GM19467 (cell line): ENCODE data around the gene ST6GAL2.

ENCODE experiments used
- ATAC-seq: cut with Tn5 transposase; IDR thresholded peaks from one replicate; pipeline ENCODE4 v1.9.1; 2021; ENCODE audit warnings: mild to moderate bottlenecking, moderate library complexity; ENCODE audit not compliant: unreplicated experiment

The ST6GAL2 gene

DNA sequence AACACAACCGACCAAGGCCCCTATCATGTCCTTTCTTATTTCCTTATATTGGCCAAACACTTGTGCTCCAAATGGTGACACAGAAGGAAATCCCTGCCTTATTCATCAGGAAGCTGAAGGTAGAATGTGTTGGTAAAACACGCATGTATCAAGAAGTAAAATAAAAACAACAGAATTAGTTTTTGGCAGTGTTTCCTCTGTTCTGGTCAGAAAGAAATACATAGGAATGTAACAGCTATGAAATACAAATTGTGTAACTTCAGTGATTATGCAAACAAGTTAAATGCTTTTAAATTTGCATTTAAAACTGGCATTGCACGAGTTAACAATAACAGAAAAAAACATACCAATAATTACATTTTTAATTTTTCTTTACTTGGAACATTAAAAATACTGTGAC is 19.3 kb downstream of the ST6GAL2 start:
- no peak for ATAC-seq

DNA sequence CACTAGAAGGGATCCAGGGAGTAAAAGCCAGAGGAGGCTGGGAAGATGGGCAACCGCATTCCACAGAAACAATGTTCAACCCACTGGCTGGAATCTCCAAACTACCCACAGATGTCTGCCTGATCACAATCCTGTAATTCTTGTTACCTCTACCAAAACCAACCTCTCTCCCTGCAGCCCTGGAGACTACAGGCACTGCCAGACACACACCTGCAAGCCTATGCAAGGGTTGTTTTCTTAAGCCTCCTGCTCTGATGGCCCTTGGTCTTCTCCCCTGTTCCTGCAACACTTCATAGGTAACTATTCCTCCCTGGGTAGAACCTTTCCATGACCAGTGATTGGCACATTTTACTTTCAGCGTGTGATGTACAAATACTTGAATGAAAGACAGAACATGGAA is 21.9 kb downstream of the ST6GAL2 start:
- ATAC-seq = no peak

DNA sequence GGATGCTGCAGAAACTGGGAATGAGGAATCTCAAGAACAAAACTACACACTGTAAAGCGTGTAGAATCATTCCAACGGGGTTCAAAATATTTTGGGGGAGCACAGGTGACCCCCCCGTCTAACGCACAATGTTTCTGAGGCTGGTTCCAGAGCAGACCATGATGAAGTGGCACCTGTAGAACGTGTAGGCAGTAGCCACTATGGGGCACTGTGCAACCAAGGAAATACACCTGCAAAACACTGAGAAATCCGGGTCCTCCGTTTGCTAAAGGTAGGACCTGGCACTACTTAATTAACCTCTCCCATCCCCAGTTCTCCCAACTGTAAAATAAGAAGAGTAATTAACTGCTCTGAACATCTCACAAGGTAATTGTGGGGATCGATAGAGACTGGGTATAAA is 22.6 kb downstream of the ST6GAL2 start:
- ATAC-seq = no peak

- ATAC-seq = no peak
Observed at GRCh38 chr2:106859498-106859897, 26.5 kb downstream of the ST6GAL2 start.

DNA sequence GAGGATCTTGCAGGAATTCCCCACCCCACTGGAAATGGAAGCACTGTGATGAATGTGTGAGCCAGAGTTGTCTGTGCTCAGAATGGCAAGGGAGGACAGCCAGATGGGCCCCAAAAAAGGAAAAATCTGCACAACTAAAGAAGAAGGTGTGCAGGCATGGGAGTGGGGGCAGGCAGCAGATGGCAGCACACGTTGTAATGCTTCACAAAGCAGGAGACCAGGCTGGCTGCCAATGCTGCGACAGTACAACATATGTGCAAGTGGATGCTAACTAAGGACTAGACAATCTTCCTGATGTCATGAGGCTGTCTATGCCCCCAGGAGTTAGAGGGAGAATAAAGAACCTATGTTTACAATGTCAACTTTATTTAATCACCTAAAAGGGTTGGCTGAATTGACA is 27.2 kb downstream of the ST6GAL2 start:
- ATAC-seq = no peak

- ATAC-seq = no peak
Observed at GRCh38 chr2:106857882-106858478, 28.0 kb downstream of the ST6GAL2 start.

DNA sequence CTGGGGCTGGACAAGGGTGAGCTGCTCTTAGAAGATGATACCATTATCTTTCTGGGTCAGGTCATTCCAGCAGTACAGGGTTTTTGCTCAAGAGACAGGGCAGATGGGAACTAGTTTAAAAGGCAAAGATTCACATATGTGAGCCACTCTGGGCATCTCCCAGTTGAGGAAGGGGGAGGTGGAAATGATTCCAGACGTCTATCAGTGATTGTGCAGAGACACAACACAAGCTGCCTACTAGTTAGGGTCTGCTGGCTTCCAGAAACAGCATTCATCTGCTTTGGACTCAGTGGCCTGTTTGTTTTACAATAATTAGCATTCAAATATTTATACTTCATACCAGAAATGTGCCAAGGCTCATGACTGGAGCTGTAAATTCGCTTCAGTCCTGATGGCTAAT is 32.3 kb downstream of the ST6GAL2 start:
- ATAC-seq = no peak

DNA sequence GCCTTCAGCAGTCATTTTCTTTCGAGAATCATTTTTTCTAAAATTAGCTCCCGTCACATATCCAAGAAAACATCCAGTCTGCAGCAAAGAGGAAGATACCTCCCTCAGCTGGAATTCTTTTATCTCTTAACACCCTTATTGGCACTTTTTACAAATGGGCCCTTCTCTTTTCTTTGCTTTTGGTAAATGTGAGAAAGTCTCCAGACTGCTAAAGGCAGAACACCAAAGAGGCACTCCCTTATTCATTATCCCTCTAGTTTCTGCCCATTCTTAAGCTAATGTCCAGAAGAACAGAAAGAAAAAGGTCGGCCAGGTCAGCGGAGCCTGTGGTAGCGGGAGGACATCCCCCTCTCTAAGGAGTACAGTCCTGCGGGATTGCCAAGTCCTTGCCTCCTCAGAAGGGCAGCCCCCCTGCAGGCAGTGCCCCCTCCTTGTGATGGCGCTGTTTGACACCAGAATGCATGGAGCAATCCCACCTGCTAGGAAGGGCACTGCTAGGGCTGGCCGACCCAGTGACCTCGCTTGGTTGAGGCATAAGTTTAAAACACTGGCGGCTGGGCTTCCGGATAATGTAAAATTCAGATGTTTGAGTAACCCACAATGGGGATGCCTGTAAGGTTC is 34.0 kb downstream of the ST6GAL2 start:
- ATAC-seq = no peak

DNA sequence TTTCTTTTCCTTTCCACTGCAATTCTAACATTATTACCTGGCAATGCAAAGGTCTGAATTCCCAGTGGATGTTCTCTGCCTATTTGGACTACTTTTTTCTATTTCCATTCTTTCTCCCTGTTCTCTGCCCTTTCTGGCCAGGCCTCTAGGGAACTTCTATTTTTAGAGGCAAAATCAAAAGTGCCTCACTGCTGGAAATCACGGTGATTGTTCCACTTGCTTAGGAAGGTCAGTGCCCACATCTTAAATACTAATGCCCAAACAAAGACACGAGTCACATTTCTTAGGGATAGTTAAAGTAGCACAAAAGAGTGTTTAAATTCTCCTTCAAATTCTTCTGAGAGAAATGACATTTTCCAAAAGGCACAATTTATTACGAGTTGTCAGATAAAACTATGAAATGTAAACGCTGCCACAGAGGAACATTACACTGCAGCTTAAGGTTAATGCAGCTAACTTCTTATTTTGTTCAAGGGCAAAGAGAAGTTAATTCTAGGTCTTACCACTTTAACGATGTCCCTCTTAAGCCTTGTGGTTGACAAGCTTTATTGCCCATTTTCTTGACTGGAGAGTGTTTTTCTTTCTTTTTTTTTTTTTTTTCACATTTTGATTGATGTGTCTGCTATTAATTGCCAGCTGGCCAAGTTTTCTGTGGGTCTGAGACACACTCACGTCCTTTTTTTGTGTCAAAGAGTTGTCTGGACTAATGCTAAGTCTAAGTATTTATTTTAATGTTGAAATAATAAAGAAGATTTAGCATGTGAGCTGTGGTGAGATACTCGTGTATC is 34.7 kb downstream of the ST6GAL2 start:
- no peak for ATAC-seq

DNA sequence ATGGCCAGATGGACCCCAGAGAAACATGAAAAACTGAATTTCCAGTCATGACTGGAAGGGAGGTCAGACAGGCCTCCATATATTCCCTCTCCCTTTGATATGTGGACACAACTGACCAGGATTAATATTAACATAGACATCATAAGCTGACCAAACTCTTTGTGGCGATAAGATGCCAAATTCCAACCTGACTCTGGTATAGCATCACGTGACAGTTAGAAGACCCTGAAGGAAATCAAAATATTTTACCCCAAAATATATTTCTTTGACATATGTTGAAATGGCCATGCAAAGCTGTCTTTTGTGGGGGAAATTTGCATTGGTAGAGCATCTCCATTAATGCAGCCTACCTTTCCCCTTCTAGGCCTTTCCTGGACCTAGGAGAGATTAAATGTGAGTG is 36.7 kb downstream of the ST6GAL2 start:
- ATAC-seq = no peak

- no peak for ATAC-seq
Observed at GRCh38 chr2:106847366-106847765, 38.6 kb downstream of the ST6GAL2 start.

DNA sequence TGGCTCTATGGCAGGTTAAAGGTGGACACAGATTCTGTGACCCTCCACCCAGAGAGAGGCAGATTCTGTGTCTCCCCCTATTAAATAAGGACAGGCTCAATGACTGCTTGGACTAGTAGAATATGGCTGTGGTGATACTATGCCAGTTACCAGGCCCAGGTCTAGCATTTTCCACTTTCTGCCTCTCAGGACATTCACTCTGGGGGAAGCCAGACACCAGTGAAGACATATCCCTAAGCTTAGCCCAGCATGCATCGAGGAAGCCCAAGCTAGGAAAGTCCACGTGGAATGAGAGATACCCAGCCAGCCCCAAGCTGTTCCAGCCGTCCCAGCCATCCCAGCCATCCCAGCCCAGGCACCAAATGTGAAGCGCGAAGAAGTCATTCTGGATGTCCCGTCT is 40.3 kb downstream of the ST6GAL2 start:
- ATAC-seq = no peak

GRCh38 chr2:106843910-106844250 is 42.1 kb downstream of the ST6GAL2 start:
- ATAC-seq = no peak

DNA sequence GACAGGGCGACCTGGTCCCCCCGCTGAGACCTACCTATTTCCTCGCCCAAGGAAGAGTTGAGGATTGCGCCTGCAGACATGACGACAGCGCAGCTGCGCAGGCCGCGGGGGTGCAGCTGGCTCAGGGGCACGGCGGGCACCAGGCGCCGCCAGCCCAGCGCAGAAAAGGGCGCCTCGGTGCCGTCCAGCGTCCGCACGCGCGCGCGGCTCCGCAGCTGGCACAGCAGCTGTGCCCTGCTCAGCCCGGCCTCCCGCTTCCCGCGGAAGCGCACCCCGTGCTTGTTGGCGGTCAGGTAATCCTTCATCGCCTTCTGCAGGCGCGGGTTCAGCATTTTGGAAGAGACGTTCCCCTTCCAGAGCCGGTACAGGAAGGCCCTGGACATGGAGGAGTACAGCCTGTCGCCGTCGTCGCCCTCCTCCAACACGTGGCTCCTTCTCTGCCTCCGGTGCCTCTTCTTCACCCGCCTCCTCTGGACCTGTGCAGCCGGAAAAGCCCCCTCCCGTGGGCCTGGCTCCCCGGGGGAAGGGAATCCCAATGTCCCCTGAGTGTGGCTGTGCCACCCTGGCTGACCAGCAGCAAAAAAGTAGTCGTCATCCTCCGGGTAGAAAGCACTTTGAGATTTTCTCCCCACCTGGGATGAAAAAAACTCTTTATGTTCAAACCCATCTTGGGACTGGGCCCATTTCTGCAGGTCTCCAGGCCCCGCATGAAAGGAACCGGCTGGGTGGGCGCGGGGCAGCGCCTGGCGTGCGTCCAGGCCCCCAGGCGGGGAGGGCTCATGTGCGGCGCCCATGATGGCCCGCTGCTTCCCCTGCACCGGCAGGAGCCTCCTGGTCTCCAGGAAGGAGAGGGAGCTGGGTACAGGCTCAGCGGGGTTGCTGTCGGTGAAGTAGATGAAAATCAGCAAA is 42.7 kb downstream of the ST6GAL2 start:
- no peak for ATAC-seq

DNA sequence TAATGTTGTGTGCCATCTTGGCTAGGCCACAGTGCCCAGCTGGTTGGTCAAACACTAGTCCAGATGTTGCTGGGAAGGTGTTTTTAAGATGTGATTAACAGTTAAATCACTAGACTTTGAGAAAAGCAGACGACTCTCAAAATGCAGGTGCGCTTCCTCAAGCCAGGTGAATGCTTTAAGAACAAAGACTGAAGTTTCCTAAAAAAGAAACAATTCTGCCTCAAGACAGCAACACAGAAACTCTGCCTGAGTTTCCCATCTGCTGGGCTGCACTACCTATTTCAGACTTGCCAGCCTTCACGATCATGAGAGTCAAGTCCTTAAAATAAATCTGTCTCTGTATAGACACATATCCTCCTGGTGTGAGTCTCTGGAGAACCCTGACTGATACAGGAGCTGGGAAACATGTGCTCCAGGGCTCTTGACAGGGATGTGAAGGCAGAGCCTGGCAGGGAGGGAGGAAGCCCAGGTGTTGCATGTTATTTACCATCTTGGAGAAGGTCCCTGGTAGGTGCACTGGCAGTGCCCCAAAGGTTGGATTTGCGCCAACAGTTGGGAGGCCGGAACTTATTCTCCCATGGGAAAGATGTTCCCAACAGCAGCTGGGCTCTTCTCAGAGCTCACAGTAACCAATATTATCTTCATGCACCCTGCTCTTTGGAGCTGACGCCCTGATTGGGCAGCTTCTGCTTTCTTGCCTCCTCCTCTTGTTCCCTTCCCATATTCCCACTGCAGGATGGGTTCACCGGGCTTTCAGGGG is 43.9 kb downstream of the ST6GAL2 start:
- no peak for ATAC-seq

- no peak for ATAC-seq
Observed at GRCh38 chr2:106840818-106841217, 45.1 kb downstream of the ST6GAL2 start.

DNA sequence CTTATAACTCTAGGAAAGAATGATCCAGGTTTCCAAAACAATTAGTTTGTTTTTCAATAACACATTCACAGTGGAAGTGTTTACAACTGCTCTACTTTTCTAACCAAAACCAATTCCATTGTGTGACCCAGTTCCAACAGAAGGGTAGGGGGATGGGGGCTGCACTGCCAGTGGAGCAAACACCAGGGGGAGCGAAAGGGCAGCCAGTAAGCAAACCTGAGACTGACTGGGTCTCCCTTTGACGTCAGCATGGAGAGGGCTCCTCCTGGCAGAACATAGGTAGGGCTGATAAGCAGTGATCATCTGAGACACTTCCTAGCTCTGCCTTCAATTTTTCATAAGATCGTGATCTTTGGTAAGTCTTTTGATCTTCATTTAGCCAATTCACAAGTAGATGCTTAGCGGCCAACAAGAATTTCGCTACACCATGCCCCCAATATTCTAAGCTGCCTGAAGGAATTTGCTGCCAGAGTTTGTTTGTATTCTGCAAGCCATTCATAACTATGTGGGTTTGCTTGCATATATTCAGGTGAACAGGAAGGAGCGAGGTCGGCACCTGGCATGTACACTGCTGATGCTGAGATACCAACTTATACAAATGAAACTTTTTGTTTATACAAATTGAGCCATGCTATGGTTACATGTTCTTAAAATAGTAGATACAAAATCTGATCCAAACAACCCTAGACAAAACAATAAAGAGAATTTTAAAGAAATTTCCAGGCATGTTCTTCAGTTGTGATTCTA is 45.9 kb downstream of the ST6GAL2 start:
- ATAC-seq = no peak

DNA sequence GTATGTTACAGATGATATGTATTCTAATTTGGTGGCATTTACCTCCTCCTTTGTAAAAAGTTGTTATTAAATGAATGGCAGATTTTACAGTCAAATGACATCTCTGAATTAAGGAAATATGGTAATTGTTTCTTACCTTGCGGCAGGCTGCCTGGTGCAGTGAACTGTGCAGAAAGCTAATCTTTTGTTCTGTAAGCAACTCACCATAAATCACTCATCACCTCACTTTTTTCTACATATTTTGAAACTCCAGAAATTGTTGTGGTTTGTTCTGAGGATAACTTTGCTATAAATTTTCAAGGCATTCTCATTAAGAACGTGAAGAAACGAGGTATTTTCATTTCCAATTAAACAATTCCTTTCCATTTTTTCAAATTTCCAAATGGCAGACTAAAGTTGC is 52.7 kb downstream of the ST6GAL2 start:
- no peak for ATAC-seq

DNA sequence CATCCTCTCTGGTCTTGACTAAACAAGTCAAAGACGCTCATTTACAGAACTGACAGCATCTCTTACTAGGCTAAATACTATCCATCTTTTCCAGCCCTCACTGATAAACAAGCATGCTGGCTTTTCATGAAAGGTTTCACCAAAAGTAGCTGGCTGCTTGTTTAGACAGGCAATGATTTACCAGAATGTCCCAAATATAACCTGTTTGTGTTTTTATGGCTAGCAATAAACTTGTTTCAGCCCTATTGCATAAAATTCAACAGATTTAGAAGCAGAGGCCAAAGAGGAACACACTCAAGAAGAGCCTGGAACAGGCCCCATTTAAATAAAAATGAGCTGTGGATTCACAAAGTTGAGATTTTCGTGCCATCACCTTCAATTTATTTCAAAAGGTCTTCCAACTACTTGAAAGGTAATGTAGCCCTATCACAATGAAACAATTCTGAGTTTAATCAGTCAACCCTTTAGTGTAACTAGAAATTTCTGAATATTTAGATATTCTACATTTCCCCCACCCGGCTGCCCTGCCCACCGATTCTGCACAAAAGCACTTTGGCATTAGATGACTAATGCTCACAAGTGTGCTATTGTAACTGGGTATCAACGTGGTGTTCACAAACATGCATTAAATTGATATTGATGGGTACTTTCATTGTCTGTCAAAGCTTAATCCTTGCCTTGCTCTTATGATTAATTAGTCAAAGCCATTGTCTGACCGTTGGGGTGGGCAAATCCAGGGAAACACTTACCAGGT is 54.0 kb downstream of the ST6GAL2 start:
- no peak for ATAC-seq
